Astrocyte of the cerebellum (primary cell): ENCODE results near the gene RASL10A.

ENCODE experiments used
- DNase-seq: peaks from one replicate; pipeline ENCODE4 v3.0.0-alpha.2; 2011; ENCODE audit warnings: low read depth
- H3K4me3 ChIP-seq: 2 replicates; pipeline ENCODE4 v1.5.1; 2011; ENCODE audit warnings: mild to moderate bottlenecking, low read depth, low read length, moderate library complexity
- in situ Hi-C: cut with HindIII; loops from 2 replicates; pipeline ENCODE4 v1.10.0; 2017; ENCODE audit warnings: low sequenced_read_pairs
- TF ChIP-seq, protein P1 (sequence below): IDR thresholded peaks from 2 replicates; pipeline ENCODE4 v1.5.1; 2012; ENCODE audit warnings: low read length, low read depth, moderate library complexity, mild to moderate bottlenecking; ENCODE audit errors: missing control alignments

The RASL10A gene

GRCh38 chr22:29310065-29310862 is 5.2 kb downstream of the RASL10A start:
- TF ChIP-seq, protein P1, sequence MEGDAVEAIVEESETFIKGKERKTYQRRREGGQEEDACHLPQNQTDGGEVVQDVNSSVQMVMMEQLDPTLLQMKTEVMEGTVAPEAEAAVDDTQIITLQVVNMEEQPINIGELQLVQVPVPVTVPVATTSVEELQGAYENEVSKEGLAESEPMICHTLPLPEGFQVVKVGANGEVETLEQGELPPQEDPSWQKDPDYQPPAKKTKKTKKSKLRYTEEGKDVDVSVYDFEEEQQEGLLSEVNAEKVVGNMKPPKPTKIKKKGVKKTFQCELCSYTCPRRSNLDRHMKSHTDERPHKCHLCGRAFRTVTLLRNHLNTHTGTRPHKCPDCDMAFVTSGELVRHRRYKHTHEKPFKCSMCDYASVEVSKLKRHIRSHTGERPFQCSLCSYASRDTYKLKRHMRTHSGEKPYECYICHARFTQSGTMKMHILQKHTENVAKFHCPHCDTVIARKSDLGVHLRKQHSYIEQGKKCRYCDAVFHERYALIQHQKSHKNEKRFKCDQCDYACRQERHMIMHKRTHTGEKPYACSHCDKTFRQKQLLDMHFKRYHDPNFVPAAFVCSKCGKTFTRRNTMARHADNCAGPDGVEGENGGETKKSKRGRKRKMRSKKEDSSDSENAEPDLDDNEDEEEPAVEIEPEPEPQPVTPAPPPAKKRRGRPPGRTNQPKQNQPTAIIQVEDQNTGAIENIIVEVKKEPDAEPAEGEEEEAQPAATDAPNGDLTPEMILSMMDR, result no peak
- in situ Hi-C loops, result no loop called here
- DNase-seq, result no peak
- H3K4me3 ChIP-seq, result no peak overlapping the region

DNA sequence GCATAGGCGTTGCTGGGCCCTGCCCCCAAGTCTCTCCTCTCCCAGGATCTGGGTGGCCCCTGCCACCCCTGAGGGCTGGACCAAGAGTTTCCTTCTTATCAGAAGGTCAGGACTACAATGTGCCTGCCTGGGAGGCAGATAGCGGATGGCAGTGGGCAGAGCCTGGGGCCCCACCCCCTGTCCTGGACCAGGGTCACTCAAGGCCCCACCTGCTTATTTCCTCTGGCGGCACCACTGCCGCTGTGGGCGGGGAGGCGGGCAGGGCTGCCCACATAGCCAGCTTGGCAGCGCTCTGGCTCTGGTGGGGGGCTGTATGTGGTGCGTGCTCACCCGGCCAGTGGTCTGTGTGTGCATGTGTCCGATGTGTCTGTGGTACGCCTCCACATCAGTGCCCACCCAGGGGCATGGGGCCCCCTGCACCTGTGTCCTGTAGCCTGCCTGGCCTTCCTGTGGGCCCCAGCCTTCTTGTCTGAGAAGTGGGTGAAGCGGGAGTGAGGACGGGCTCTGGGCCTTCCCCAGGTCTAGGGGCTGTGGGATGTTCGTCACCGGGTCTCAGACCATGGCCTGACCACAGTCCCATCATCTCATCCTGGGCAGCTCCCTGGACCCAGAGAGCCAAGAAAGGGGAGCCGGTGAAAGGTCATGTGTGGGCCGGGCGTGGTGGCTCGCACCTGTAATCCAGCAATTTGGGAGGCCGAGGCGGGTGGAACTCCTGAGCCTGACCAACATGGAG is 6.0 kb downstream of the RASL10A start:
- no peak for DNase-seq
- in situ Hi-C loops, result no loop called here

GRCh38 chr22:29308791-29309262 is 6.7 kb downstream of the RASL10A start:
- H3K4me3 ChIP-seq, result peak overlapping the region; percentile 66
- TF ChIP-seq, protein P1, result no peak
- peak; percentile 73 for DNase-seq
- in situ Hi-C loops, result no loop called here

More for the DNA sequence above, 6.0 kb downstream of the RASL10A start:
- peak overlapping the region; percentile 66 for H3K4me3 ChIP-seq
- TF ChIP-seq, protein P1, result no peak

GRCh38 chr22:29308148-29308790 is 7.2 kb downstream of the RASL10A start:
- in situ Hi-C loops, result no loop called here
- TF ChIP-seq, protein P1, result no peak
- DNase-seq, result no peak
- peak overlapping the region; percentile 66 for H3K4me3 ChIP-seq

DNA sequence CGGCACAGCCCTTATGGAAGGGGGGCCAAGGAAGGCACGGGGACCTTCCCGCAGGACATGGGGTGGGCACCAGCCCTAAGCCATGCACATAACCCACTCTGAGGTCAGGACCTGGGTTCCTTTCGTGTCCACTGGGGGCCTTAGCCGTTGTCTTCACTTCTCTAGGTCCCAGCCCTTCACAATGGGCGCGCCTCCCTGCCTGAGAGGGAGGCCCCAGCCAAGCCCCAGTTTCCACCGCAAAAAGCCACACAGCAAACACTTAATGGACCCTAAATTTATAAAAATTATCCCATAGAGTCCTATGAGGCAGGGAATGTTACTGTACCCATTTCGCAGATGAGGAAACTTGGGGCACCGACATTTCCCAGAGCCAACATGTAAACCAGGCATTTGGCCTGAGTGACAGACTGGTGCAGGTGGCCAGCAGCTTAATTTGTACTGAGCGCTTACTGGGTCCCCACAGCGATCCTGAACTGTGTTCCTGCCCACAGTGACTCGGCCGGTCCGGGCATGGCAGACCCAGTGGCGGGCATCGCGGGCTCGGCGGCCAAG is 7.8 kb downstream of the RASL10A start:
- in situ Hi-C loops, result no loop called here
- no peak for DNase-seq
- H3K4me3 ChIP-seq, result peak overlapping the region; percentile 66
- TF ChIP-seq, protein P1, result no peak
